A549 (cell line): ENCODE measurements around the gene FAS. TPM values are rescaled to one million over a fixed set of nuclear protein-coding genes. Genes with fewer than 3 reads are reported as not detected.

Experiments
- ATAC-seq, 2 experiments: fragments of 200-7000 bp in 1 of 2; fragments of >200 bp in 1 of 2; cut with Nextera tagmentation in 1 of 2; cut with Tn5 transposase in 1 of 2; 3 replicates each; pipeline versions ENCODE4 v1.8.0 to v1.9.1; 2018 to 2020; ENCODE audit warnings: mild to moderate bottlenecking in 1 of 2, moderate library complexity in 1 of 2
- CTCF ChIA-PET: fragments of 300-600 bp; sonication (Branson Sonifier 250); formaldehyde crosslinking; extraction: SDS; loops from one replicate; lab custom pipeline; 2021; ENCODE audit warnings: antibody characterized with exemption, inconsistent platforms; lab: Yijun Ruan, JAX
- POLR2A ChIA-PET: fragments of 350-600 bp; formaldehyde crosslinking; extraction: SDS; loops from one replicate; lab custom pipeline; 2021; ENCODE audit warnings: antibody characterized with exemption, inconsistent platforms; lab: Yijun Ruan, JAX
- DNase-seq, 2 experiments: peaks; one replicate each; pipeline versions ENCODE4 v3.0.0 to v3.0.0-alpha.2; 2011 to 2016; ENCODE audit warnings: low read depth in 1 of 2, low spot score in 1 of 2
- FAIRE-seq: peaks from 2 replicates; lab custom pipeline; 2011; peaks lifted over from hg19 to GRCh38; lab: Jason Lieb, UNC
- H3K27ac ChIP-seq, 2 experiments: fragments of >200 bp; sonication (Bioruptor Twin); formaldehyde crosslinking; 3 replicates each; pipeline ENCODE4 v1.5.1; 2016 to 2017
- H3K4me1 ChIP-seq: fragments of >200 bp; sonication (Bioruptor Twin); formaldehyde crosslinking; 3 replicates; pipeline ENCODE4 v1.6.1; 2016
- H3K4me2 ChIP-seq: fragments of >200 bp; sonication (Bioruptor Twin); formaldehyde crosslinking; 3 replicates; pipeline ENCODE4 v1.6.1; 2016
- H3K4me3 ChIP-seq: fragments of >200 bp; sonication (Bioruptor Twin); formaldehyde crosslinking; 3 replicates; pipeline ENCODE4 v1.5.1; 2016
- H3K9me3 ChIP-seq: fragments of >200 bp; sonication (Bioruptor Twin); formaldehyde crosslinking; 3 replicates; pipeline ENCODE4 v1.6.1; 2016
- BHLHE40 ChIP-seq: IDR thresholded peaks from 2 replicates; pipeline ENCODE4 v1.6.1; 2012; ENCODE audit warnings: low read depth, low read length, inconsistent platforms
- CEBPB ChIP-seq, 2 experiments: fragments of >200 bp in 1 of 2; sonication (Bioruptor Twin) in 1 of 2; formaldehyde crosslinking in 1 of 2; IDR thresholded peaks; 2 replicates each; pipeline ENCODE4 v1.6.1; 2012 to 2016
- CHD2 ChIP-seq: fragments of 150-350 bp; IDR thresholded peaks from 2 replicates; pipeline ENCODE4 v1.6.1; 2014; ENCODE audit warnings: low read length; ENCODE audit not compliant: partially characterized antibody
- EHMT2 ChIP-seq: fragments of 200-600 bp; sonication (generic); IDR thresholded peaks from 2 replicates; pipeline ENCODE4 v1.6.1; 2016; ENCODE audit warnings: antibody characterized with exemption, low read depth, mild to moderate bottlenecking, moderate library complexity
- FOSB ChIP-seq: fragments of 250-450 bp; sonication (Bioruptor Pico); IDR thresholded peaks from 2 replicates; pipeline ENCODE4 v1.5.0; 2020; ENCODE audit warnings: mild to moderate bottlenecking, moderate library complexity
- FOSL2 ChIP-seq, 2 experiments: fragments of 450-650 bp in 1 of 2; fragments of >200 bp in 1 of 2; sonication (Bioruptor Twin) in 1 of 2; formaldehyde crosslinking; IDR thresholded peaks; 2 replicates each; pipeline versions ENCODE4 v1.5.0 to v1.6.1; 2016 to 2020; ENCODE audit warnings: mild to moderate bottlenecking in 1 of 2, moderate library complexity in 1 of 2
- GATA3 ChIP-seq: IDR thresholded peaks from 2 replicates; pipeline ENCODE4 v1.6.1; 2012; ENCODE audit warnings: borderline replicate concordance
- HEYL ChIP-seq: fragments of 250-450 bp; sonication (Bioruptor Pico); IDR thresholded peaks from 2 replicates; pipeline ENCODE4 v1.8.0; 2021; ENCODE audit warnings: mild to moderate bottlenecking, moderate library complexity
- HOXA7 ChIP-seq: fragments of 250-450 bp; sonication (Bioruptor Pico); IDR thresholded peaks from 2 replicates; pipeline ENCODE4 v1.5.0; 2020; ENCODE audit warnings: mild to moderate bottlenecking, moderate library complexity
- JUN ChIP-seq, 2 experiments: fragments of >200 bp; sonication (Bioruptor Twin); formaldehyde crosslinking; IDR thresholded peaks; 2 replicates in 1 of 2; 3 replicates in 1 of 2; pipeline ENCODE4 v1.6.1; 2016 to 2017
- KDM1A ChIP-seq: fragments of 200-600 bp; sonication (generic); IDR thresholded peaks from 2 replicates; pipeline ENCODE4 v1.6.1; 2016; ENCODE audit warnings: low read depth, mild to moderate bottlenecking
- KDM5A ChIP-seq: fragments of 200-600 bp; sonication (generic); IDR thresholded peaks from 2 replicates; pipeline ENCODE4 v1.6.1; 2016; ENCODE audit warnings: antibody characterized with exemption, mild to moderate bottlenecking
- MAFK ChIP-seq: fragments of 450-650 bp; IDR thresholded peaks from 2 replicates; pipeline ENCODE4 v1.6.1; 2014; ENCODE audit not compliant: partially characterized antibody
- MAZ ChIP-seq: fragments of 150-350 bp; IDR thresholded peaks from 2 replicates; pipeline ENCODE4 v1.6.1; 2014; ENCODE audit warnings: antibody characterized with exemption, low read depth, low read length, borderline replicate concordance
- MYC ChIP-seq: IDR thresholded peaks from 2 replicates; pipeline ENCODE4 v1.6.1; 2012; ENCODE audit warnings: mild to moderate bottlenecking, inconsistent platforms, low read length, improper control_type of control experiment, borderline replicate concordance
- NFE2L2 ChIP-seq: fragments of 150-350 bp; conservative IDR thresholded peaks from 2 replicates; pipeline ENCODE4 v1.6.1; 2014; ENCODE audit warnings: low read length
- NPAS2 ChIP-seq: fragments of 250-450 bp; sonication (Bioruptor Pico); IDR thresholded peaks from 2 replicates; pipeline ENCODE4 v1.8.0; 2022; ENCODE audit warnings: mild to moderate bottlenecking, moderate library complexity, borderline replicate concordance
- NR3C1 ChIP-seq: fragments of >200 bp; sonication (Bioruptor Twin); formaldehyde crosslinking; IDR thresholded peaks from 3 replicates; pipeline ENCODE4 v1.6.1; 2017
- PHF8 ChIP-seq: fragments of 200-600 bp; sonication (generic); IDR thresholded peaks from 2 replicates; pipeline ENCODE4 v1.6.1; 2016; ENCODE audit warnings: low read depth, mild to moderate bottlenecking, antibody characterized with exemption, moderate library complexity, borderline replicate concordance
- POLR2AphosphoS2 ChIP-seq: conservative IDR thresholded peaks from 2 replicates; pipeline ENCODE4 v1.6.1; 2012; ENCODE audit warnings: low read length, improper control_type of control experiment, inconsistent platforms
- RFX5 ChIP-seq: fragments of 450-650 bp; IDR thresholded peaks from 2 replicates; pipeline ENCODE4 v1.7.1; 2014; ENCODE audit warnings: antibody characterized with exemption, mild to moderate bottlenecking, moderate library complexity
- SMC3 ChIP-seq: fragments of >200 bp; sonication (Bioruptor Twin); formaldehyde crosslinking; IDR thresholded peaks from 3 replicates; pipeline ENCODE4 v1.6.1; 2018; ENCODE audit warnings: inconsistent platforms
- TP53 ChIP-seq: fragments of 250-450 bp; sonication (Bioruptor Pico); IDR thresholded peaks from 2 replicates; pipeline ENCODE4 v1.5.0; 2021; ENCODE audit warnings: mild to moderate bottlenecking, moderate library complexity
- WGBS: methylation state at CpG from one replicate; pipeline ENCODE4 v1.1.6; 2017; ENCODE audit errors: missing lambda C conversion rate; 5-methylcytosine and 5-hydroxymethylcytosine counted together
- polyA plus RNA-seq, 4 experiments: library from polyadenylated mRNA; depleted of rRNA in 3 of 4; stranded (reverse); fragments of >200 nt; fragmentation: RNase III in 1 of 4; extraction: RNeasy Plus Mini Kit Qiagen cat#74134 plus additional on column Dnase treatment in 1 of 4; gene quantifications; 2 replicates in 3 of 4; 3 replicates in 1 of 4; pipeline ENCODE4 v1.2.3, GENCODE V29; 2011 to 2017
- TF ChIP-seq, protein P1 (sequence below): fragments of 450-650 bp; IDR thresholded peaks from 2 replicates; pipeline ENCODE4 v1.6.1; 2014; ENCODE audit warnings: antibody characterized with exemption
- TF ChIP-seq, protein P2 (sequence below): fragments of 250-450 bp; sonication (Bioruptor Pico); IDR thresholded peaks from 2 replicates; pipeline ENCODE4 v1.5.0; 2020; ENCODE audit warnings: low read depth, mild to moderate bottlenecking, moderate library complexity
- TF ChIP-seq, protein P3 (sequence below): IDR thresholded peaks from 2 replicates; pipeline ENCODE4 v1.6.1; 2012; ENCODE audit warnings: low read depth, borderline replicate concordance
- TF ChIP-seq, protein P4 (sequence below): IDR thresholded peaks from 2 replicates; pipeline ENCODE4 v1.6.1; 2012

FAS gene
- polyA plus RNA-seq, 2 of the 4 experiments (the other 2 are of a cell fraction): 21.0 to 29.5 TPM

DNA sequence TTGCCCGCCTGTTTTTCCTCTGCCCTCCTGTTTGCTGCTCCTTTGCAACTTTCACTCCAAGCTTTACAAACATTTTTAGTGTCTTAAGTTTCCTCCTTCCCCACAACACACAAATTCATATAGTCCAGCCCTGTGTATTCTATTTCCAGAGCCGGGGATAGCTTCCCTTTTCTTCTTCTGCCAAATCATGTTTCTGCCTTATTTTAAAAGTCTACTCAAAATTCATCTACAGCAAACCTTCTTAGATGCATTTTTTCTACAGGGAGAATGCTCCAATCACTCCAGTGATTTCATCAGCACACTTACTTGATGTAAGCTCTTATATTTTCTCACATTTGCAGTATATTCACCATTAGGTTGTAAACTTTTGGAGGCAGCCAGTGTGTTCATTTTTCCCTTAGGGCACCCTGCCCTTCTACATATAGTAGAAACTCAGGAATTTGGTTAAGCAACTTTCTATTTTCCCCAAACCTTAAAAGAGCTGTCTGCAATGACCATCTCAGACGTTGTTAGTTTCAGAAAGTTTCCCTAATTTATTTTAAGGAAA is 25.7 kb upstream of the FAS start:
- FAIRE-seq (no peak), ATAC-seq (no peak), DNase-seq (no peak)
- TF ChIP-seq KDM1A (no peak), PHF8 (no peak), EHMT2 (no peak), NFE2L2 (no peak), JUN (IDR thresholded peaks at IDR 0.05) (no peak), MAFK (no peak), KDM5A (no peak), POLR2AphosphoS2 (no peak), FOSB (no peak), CEBPB (IDR thresholded peaks at IDR 0.05) (no peak), SMC3 (no peak)
- TF ChIP-seq, protein P1, sequence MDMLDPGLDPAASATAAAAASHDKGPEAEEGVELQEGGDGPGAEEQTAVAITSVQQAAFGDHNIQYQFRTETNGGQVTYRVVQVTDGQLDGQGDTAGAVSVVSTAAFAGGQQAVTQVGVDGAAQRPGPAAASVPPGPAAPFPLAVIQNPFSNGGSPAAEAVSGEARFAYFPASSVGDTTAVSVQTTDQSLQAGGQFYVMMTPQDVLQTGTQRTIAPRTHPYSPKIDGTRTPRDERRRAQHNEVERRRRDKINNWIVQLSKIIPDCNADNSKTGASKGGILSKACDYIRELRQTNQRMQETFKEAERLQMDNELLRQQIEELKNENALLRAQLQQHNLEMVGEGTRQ: no peak
- H3K9me3 ChIP-seq: no peaks in the 10 kb centered on the region
- no peak overlapping the region for H3K4me2 ChIP-seq
- H3K4me3 ChIP-seq: no peak overlapping the region
- POLR2A ChIA-PET: no interaction called here
- WGBS: 64% methylated on average over 3 of the region's 3 CpGs
- CTCF ChIA-PET: interaction anchor here (0.6 to 2.7 kb wide), 3 partner anchors 22 to 129 kb away, joined by 3 to 8 read pairs (median 4); no protein-coding TSS in a partner anchor
- no peaks in the 10 kb centered on the region for H3K4me1 ChIP-seq
- H3K27ac ChIP-seq: no peak overlapping the region

DNA sequence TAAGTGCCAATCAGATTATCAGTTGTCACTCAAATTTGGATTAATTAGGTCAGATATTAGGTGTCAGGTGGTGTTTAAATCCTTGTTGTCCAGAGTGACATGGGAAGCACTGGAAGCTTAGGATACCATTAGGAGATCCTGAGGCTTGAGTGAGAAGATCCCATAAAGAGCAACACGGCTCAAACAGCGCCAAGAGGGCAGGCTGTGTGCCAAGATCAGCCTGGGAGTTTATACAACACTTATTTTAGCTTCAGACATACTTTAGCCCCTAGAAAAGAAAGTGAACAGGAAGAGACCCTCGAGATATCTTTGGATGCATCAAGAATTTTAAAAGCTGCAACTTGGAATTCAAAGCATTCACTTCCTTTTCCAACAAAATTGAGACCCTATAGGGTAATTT is 23.8 kb upstream of the FAS start:
- 62% methylated on average over 3 of the region's 3 CpGs for WGBS
- ChIA-PET POLR2A (no interaction called here), CTCF (interaction anchor here (1.2 to 1.5 kb wide), 2 partner anchors 9 to 32 kb away, joined by 3 read pairs; no protein-coding TSS in a partner anchor)
- Histone ChIP-seq H3K4me2 (no peak overlapping the region), H3K27ac (no peak overlapping the region), H3K4me1 (no peaks in the 10 kb centered on the region), H3K4me3 (no peak overlapping the region), H3K9me3 (no peaks in the 10 kb centered on the region)
- DNase-seq (no peak), ATAC-seq (no peak), FAIRE-seq (no peak)
- TF ChIP-seq CHD2 (no peak), PHF8 (no peak), TP53 (CRISPR knock-in tag) (no peak), NR3C1 (no peak), GATA3 (no peak), BHLHE40 (no peak), HEYL (CRISPR knock-in tag) (no peak)

DNA sequence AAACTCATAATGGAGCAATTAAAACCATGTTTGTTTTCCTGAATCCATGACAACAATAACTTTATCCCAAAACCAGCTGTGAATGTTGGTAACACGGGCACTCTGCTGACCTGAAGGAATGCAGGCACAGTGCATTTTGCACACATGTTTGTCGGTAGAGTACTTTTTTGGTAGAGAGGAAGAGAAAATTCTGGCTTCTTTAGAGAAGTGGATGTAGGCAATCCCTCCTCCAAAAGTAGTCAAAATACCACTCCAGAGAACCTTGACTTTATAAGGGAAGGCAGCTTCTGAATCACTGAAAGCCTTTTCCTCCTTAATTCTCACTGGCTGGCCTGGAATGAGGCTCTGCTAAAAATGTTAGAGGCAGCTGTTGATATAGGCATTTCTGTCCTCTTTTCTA is 22.2 kb upstream of the FAS start:
- TF ChIP-seq TP53 (CRISPR knock-in tag) (no peak), JUN (IDR thresholded peaks at IDR 0.05) (no peak), HOXA7 (no peak), POLR2AphosphoS2 (no peak), EHMT2 (no peak), FOSL2 (IDR thresholded peaks at IDR 0.05) (no peak), FOSL2 (CRISPR knock-in tag; IDR thresholded peaks at IDR 0.05) (no peak), MYC (no peak), RFX5 (no peak), MAZ (no peak), KDM1A (no peak), KDM5A (no peak), NPAS2 (no peak)
- TF ChIP-seq, protein P2, sequence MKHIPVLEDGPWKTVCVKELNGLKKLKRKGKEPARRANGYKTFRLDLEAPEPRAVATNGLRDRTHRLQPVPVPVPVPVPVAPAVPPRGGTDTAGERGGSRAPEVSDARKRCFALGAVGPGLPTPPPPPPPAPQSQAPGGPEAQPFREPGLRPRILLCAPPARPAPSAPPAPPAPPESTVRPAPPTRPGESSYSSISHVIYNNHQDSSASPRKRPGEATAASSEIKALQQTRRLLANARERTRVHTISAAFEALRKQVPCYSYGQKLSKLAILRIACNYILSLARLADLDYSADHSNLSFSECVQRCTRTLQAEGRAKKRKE (CRISPR knock-in tag): no peak
- TF ChIP-seq, protein P3, sequence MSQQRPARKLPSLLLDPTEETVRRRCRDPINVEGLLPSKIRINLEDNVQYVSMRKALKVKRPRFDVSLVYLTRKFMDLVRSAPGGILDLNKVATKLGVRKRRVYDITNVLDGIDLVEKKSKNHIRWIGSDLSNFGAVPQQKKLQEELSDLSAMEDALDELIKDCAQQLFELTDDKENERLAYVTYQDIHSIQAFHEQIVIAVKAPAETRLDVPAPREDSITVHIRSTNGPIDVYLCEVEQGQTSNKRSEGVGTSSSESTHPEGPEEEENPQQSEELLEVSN: no peak
- TF ChIP-seq, protein P4, sequence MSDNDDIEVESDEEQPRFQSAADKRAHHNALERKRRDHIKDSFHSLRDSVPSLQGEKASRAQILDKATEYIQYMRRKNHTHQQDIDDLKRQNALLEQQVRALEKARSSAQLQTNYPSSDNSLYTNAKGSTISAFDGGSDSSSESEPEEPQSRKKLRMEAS: no peak
- no peak for DNase-seq
- WGBS: 77% methylated on average over 2 of the region's 2 CpGs
- Histone ChIP-seq H3K9me3 (no peaks in the 10 kb centered on the region), H3K4me3 (no peak overlapping the region), H3K27ac (no peak overlapping the region), H3K4me2 (no peak overlapping the region), H3K4me1 (no peaks in the 10 kb centered on the region)
- ChIA-PET POLR2A (no interaction called here), CTCF (interaction anchor here (1.1 to 1.6 kb wide), 4 partner anchors 10 to 36 kb away, joined by 5 to 7 read pairs (median 6); no protein-coding TSS in a partner anchor)
- no peak for ATAC-seq
- FAIRE-seq: no peak
